ENCODE measurements around the gene PCDHGA9. TPM values are rescaled to one million over a fixed set of nuclear protein-coding genes. Genes with fewer than 3 reads are reported as not detected.

Gene PCDHGA9
- total and polyA plus RNA-seq, 2 experiments from 2014 or later = 0.71 to 2.6 TPM

- Histone ChIP-seq H3K4me3 (no peak overlapping the region), H4K20me1 (ENCODE audit: insufficient read depth) (no peaks in the 10 kb centered on the region), H3K9me3 (ENCODE audit: low read depth) (peaks cover 3% of the 10 kb centered on the region), H3K9me2 (ENCODE audit: insufficient read depth) (no peaks in the 10 kb centered on the region), H2AFZ (no peak overlapping the region), H3K79me2 (ENCODE audit: insufficient read depth) (peaks cover 6% of the 10 kb centered on the region; the same call in 1 of the 2 replicates), H3F3A (ENCODE audit: insufficient read depth) (no peaks in the 10 kb centered on the region), H3K27me3 (replicated peaks; ENCODE audit: insufficient read depth) (no peaks in the 10 kb centered on the region), H3K4me1 (ENCODE audit: insufficient read depth) (no peaks in the 10 kb centered on the region), H3K36me3 (ENCODE audit: low read depth) (no peaks in the 10 kb centered on the region), H3K9ac (no peak overlapping the region), H3K27ac (no peak overlapping the region), H3K4me2 (ENCODE audit: unreplicated experiment) (no peak overlapping the region)
- WGBS, 2 experiments (ENCODE audit: low coverage in 1 of 2, low lambda C conversion rate in 2 of 2, missing lambda C conversion rate in 2 of 2) = 43 to 48% methylated on average over 13 to 19 of the region's 19 CpGs
- no peak for TF ChIP-seq EZH2 (IDR thresholded peaks at IDR 0.05; ENCODE audit: insufficient read depth, poor library complexity, severe bottlenecking)
- TF ChIP-seq EZH2phosphoT487 (IDR thresholded peaks at IDR 0.05; ENCODE audit: insufficient read depth, low read depth) = no peak
- in situ Hi-C loops (cut with MboI) = no loop called here
- no peak for DNase-seq
These were observed 45.6 kb upstream of the PCDHGA9 start for GRCh38 chr5:141356950-141357349.

GRCh38 chr5:141359790-141360426 lies 42.7 kb upstream of the PCDHGA9 start, which contains the start of gene PCDHGB2:
Gene PCDHGB2, plus strand, starts transcription at chr5:141359994. Its CDS starts 142 bp downstream, at chr5:141360136.
- H4K20me1 ChIP-seq (ENCODE audit: insufficient read depth) = no peaks in the 10 kb centered on the region
- peaks cover 6% of the 10 kb centered on the region; the same call in 1 of the 2 replicates for H3K79me2 ChIP-seq (ENCODE audit: insufficient read depth)
- no peaks in the 10 kb centered on the region; the same call in 1 of the 2 replicates for H3K36me3 ChIP-seq (ENCODE audit: low read depth)
- peaks cover 7% of the 10 kb centered on the region for H3K9me3 ChIP-seq (ENCODE audit: low read depth)
- H3F3A ChIP-seq (ENCODE audit: insufficient read depth) = no peaks in the 10 kb centered on the region
- in situ Hi-C loops (cut with MboI) = no loop called here
- 0 out of 2 replicates have a peak within 1 kb of the TSS, but pooled peaks have one; percentile 37 for H2AFZ ChIP-seq
- 27 to 34% methylated on average over 24 of the region's 24 CpGs for WGBS, 2 experiments (ENCODE audit: low coverage in 1 of 2, low lambda C conversion rate in 2 of 2, missing lambda C conversion rate in 2 of 2)
- H3K9me2 ChIP-seq (ENCODE audit: insufficient read depth) = no peaks in the 10 kb centered on the region
- peak; percentile 44 for DNase-seq
- H3K4me3 ChIP-seq = peak within 1 kb of the TSS; percentile 40; the same call in 1 of the 2 replicates
- TF ChIP-seq EZH2phosphoT487 (IDR thresholded peaks at IDR 0.05; ENCODE audit: insufficient read depth, low read depth) (no peak), EZH2 (IDR thresholded peaks at IDR 0.05; ENCODE audit: insufficient read depth, poor library complexity, severe bottlenecking) (no peak)
- no peak within 1 kb of the TSS for H3K4me2 ChIP-seq (ENCODE audit: unreplicated experiment)
- H3K9ac ChIP-seq = no peak within 1 kb of the TSS
- H3K4me1 ChIP-seq (ENCODE audit: insufficient read depth) = no peaks in the 10 kb centered on the region
- no peak within 1 kb of the TSS for H3K27ac ChIP-seq
- H3K27me3 ChIP-seq (replicated peaks; ENCODE audit: insufficient read depth) = no peaks in the 10 kb centered on the region

- TF ChIP-seq EZH2 (IDR thresholded peaks at IDR 0.05; ENCODE audit: insufficient read depth, poor library complexity, severe bottlenecking) = no peak
- no peak for TF ChIP-seq EZH2phosphoT487 (IDR thresholded peaks at IDR 0.05; ENCODE audit: insufficient read depth, low read depth)
- H3K4me2 ChIP-seq (ENCODE audit: unreplicated experiment) = no peak overlapping the region
- H2AFZ ChIP-seq = no peak overlapping the region
- WGBS, 2 experiments (ENCODE audit: low coverage in 1 of 2, low lambda C conversion rate in 2 of 2, missing lambda C conversion rate in 2 of 2) = 47% methylated on average over 15 of the region's 15 CpGs
- H3K79me2 ChIP-seq (ENCODE audit: insufficient read depth) = peaks cover 6% of the 10 kb centered on the region; the same call in 1 of the 2 replicates
- no peaks in the 10 kb centered on the region for H3K4me1 ChIP-seq (ENCODE audit: insufficient read depth)
- in situ Hi-C loops (cut with MboI) = no loop called here
- no peaks in the 10 kb centered on the region; the same call in 1 of the 2 replicates for H3K36me3 ChIP-seq (ENCODE audit: low read depth)
- no peaks in the 10 kb centered on the region for H4K20me1 ChIP-seq (ENCODE audit: insufficient read depth)
- no peaks in the 10 kb centered on the region for H3K27me3 ChIP-seq (replicated peaks; ENCODE audit: insufficient read depth)
- DNase-seq = no peak
- H3K9me2 ChIP-seq (ENCODE audit: insufficient read depth) = no peaks in the 10 kb centered on the region
- peaks cover 7% of the 10 kb centered on the region for H3K9me3 ChIP-seq (ENCODE audit: low read depth)
- no peak overlapping the region for H3K27ac ChIP-seq
- no peak overlapping the region for H3K9ac ChIP-seq
- no peaks in the 10 kb centered on the region for H3F3A ChIP-seq (ENCODE audit: insufficient read depth)
- H3K4me3 ChIP-seq = 0 out of 2 replicates have a peak overlapping the region, but pooled peaks have one; percentile 40
These were observed 41.9 kb upstream of the PCDHGA9 start for GRCh38 chr5:141360685-141361084.

- Histone ChIP-seq H3F3A (ENCODE audit: insufficient read depth) (no peaks in the 10 kb centered on the region), H3K9me2 (ENCODE audit: insufficient read depth) (no peaks in the 10 kb centered on the region), H2AFZ (no peak overlapping the region), H3K27ac (no peak overlapping the region), H4K20me1 (ENCODE audit: insufficient read depth) (no peaks in the 10 kb centered on the region), H3K36me3 (ENCODE audit: low read depth) (no peaks in the 10 kb centered on the region; the same call in 1 of the 2 replicates), H3K9me3 (ENCODE audit: low read depth) (peaks cover 7% of the 10 kb centered on the region), H3K4me2 (ENCODE audit: unreplicated experiment) (no peak overlapping the region), H3K79me2 (ENCODE audit: insufficient read depth) (peaks cover 6% of the 10 kb centered on the region; the same call in 1 of the 2 replicates), H3K9ac (no peak overlapping the region), H3K4me3 (no peak overlapping the region), H3K4me1 (ENCODE audit: insufficient read depth) (no peaks in the 10 kb centered on the region), H3K27me3 (replicated peaks; ENCODE audit: insufficient read depth) (no peaks in the 10 kb centered on the region)
- in situ Hi-C loops (cut with MboI) = no loop called here
- TF ChIP-seq EZH2phosphoT487 (IDR thresholded peaks at IDR 0.05; ENCODE audit: insufficient read depth, low read depth) (no peak), EZH2 (IDR thresholded peaks at IDR 0.05; ENCODE audit: insufficient read depth, poor library complexity, severe bottlenecking) (no peak)
- DNase-seq = no peak
These were observed 39.9 kb upstream of the PCDHGA9 start for GRCh38 chr5:141362719-141363118.

All from GM23248 (cell line).